Activated CD4-positive, alpha-beta T cell treated with anti-CD3 and anti-CD28 coated beads, Interleukin-2, Interleukin-6, amounts not matched to agents 100 ng/mL and 50 ng/mL, durations not matched to agents 16 hours and 8 hours (primary cell): ENCODE results near the gene GPR27.

Experiments
- DNase-seq: peaks from one replicate; pipeline ENCODE4 v3.0.0-alpha.2; 2020

The GPR27 gene

DNA sequence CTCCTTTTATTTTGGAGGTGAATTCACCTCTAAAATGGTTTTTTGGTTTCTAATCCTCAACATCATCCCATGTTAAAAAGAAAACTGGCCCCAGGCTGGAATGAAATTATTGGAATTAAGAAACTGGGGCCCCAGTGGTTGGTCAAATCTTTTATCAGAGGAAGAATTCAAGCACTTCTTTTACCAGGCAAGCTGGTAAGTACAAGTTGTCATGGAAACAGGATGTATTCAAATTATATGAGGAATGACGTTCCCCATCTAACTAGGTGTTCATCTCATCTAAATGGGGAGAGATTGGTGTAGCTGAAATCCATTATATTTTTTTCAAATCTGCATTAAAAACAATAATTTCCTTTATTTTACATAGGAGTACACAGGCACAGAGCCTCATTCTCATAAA, 18.8 kb upstream of the GPR27 start:
- no peak for DNase-seq

DNA sequence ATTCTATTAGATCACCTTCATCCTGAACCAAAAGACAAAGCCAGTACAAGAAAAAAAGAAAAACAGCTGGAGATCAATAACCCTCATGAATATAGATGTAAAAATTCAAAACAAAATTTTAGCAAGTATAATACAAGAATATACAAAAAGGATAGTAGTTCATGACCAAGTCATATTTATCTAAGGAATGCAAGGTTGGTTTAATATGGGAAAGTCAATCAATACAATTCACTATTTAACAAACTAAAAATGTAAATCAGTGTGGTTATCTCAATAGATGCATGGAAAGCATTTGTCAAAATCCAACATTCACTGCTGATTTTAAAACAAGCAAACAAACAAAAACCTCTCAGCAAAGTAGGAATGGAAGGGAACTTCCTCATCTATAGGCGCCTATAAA, 11.0 kb upstream of the GPR27 start:
- no peak for DNase-seq

DNA sequence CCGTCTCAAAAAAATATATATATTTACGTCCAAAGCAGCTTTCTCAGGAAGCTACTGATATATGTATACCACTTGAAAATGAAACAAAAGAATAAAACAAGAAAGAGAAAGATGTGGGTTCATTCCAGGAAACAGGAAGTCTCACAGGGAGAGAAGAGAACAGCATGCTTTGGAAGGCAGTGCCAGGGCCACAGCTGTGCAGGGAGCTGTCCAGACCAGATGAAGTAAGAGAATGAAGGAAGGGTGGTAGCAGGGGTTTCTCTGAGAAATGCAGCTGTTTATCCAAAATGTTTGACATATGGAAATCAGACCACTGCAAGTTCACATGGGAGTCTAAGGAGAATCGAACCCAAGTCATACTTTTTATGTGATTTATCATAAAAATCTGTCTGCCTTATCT, 8.9 kb upstream of the GPR27 start:
- DNase-seq, result no peak

DNA sequence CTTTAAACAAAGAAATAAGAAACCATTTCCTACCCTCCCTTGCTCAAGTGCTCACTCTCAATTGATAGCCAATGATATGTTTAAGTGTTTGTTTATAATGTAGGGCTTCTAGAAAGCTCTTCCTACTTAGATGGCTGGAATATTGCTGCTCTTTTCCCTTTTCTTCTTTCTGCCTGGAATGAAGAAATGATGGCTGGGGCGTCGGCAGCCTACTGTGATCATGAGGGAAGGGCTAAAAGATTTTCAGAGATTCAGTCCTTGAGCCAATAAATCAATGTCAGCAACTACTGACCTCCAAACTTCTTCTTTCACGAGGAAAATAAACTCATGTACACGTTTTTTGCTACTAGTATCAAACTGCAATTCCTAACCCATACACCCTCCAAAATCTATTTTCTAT, 2.1 kb upstream of the GPR27 start:
- DNase-seq, result no peak

DNA sequence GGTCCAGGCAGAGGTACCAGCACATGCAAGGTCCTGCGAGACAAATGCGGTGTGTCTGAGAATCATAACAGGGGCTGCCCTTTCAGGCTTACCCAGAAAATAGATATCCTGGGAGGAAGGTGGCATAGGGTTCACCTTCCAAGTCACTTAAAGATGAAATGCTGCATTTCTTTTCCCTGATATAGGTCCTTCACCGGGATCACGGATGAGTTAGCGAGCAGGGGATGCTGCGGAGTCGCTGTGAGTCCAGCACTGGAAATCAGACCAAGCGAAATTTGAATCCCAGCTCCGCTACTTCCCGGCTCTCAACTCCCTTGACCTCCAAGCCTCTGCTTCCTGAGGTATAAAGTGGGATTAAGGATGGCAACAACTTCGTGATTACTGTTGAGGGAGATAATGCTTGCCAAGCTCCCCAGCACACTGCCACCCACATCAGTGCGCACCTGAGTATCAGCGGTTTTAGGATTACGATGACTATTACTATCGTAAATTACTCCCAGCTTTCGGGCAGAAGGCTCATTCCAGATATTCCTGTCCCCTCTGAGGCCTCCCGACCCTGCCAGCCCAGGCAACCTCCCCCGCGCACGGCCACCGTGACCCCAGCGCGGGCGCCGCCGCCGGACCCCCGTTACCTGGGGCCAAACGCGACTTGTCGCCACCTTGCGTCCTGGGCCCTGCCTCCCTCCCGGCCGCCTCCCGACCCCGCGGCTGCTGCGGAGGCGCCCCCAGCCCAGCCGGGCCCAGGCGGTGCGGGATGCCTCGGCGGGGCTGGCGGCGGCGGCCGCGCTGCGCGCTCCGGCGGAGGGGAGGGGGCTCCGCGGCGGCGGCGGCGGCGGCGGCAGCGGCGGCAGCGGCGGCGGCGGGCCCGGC, 589 bp upstream of the GPR27 start:
- no peak for DNase-seq

DNA sequence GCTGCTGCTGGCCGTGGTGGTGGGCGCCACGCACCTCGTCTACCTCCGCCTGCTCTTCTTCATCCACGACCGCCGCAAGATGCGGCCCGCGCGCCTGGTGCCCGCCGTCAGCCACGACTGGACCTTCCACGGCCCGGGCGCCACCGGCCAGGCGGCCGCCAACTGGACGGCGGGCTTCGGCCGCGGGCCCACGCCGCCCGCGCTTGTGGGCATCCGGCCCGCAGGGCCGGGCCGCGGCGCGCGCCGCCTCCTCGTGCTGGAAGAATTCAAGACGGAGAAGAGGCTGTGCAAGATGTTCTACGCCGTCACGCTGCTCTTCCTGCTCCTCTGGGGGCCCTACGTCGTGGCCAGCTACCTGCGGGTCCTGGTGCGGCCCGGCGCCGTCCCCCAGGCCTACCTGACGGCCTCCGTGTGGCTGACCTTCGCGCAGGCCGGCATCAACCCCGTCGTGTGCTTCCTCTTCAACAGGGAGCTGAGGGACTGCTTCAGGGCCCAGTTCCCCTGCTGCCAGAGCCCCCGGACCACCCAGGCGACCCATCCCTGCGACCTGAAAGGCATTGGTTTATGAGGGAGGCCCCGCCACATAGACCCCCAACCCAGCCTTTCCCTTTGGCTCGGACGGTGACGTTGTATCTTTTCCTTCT, 1.1 kb downstream of the GPR27 start:
- DNase-seq, result no peak

DNA sequence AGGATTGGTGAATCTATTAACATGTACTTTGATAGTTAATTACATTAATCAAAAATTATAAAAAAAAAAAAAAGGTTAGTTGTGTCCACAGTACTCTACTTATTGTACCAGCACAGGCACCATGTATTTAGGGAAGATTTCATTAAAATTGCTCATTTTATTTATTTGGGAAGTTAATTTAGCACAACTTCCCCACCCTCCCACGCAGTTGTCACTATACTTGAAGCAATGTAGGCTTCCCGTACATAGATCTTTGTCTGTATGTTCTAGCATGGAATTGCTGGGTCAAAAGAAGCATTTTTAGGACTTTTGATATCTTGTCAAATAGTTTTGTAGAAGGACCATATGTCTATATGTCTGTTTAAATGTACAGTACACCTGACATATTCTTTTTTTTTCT, 4.4 kb downstream of the GPR27 start:
- no peak for DNase-seq

DNA sequence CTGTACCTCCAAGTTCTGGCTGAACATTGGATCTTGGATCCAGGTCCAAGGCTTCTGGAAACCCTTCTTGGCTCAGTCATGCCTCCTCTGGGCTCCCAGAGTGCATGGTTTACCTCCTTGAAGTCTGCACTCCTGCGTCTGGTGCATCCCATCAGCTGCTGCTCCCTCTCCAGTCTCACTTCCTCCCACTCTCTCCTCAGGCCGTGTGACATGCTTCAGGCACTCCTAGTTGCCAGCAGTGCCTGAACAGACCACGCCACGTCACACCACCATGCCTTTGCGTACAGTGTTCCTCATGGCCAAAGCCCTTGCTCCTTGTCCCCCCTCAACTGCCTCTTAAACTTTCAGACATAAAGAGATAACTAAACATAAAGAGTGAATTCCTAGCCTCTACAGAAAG, 5.7 kb downstream of the GPR27 start:
- no peak for DNase-seq

DNA sequence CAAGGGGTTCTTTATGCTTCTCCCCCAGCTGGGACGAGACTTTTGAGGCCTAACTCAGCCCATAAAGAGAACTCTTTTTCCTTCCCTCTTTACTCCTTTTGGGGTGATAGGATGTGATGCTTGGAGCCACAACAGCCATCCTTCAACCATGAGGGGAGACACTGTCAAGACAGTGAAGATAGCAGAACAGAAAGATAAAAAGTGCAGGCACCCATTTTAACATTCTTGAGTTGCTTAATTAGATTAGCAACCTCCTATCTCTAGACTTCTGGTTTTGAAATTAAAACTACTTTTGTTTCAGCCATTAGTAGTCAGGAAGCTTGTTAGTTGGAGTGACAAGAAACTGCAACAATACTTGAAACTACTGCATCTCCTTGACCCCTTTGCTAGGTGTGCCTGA, 6.5 kb downstream of the GPR27 start:
- no peak for DNase-seq

DNA sequence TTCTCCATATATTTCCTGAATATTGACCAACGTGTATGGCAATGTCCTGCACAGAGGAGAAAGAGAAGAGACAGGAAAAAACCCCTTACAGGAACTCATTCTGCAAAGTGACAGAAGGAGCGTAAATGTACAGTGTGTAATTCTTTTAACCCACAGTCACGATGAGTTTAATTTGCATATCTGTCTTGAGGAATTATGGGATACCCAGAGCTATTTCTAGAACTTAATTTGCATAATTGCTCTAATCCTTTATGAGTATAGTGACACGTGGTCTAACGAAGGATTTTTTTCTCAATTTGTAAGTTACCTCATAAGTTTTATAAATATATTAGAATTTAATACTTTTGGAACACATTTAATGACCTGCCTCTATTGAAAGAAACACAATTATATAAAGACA, 9.8 kb downstream of the GPR27 start:
- no peak for DNase-seq

DNA sequence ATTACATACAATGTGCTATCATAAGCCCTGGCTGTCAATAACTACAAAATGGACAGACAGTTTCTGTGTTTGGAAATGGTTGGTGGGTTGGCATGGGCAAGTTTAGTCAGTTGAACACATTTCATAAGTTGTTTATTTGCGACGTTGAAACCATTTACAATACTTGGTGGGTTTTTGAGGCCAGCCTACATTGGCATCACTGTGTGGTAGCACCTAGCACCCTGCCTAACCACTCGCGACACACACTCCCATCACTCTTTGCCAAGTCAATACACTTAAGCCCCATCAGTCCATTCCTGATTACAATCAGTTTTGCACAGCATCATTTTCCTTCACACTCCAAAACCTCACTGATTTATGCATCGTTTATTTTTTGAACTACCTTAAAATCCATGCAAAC, 17.5 kb downstream of the GPR27 start:
- DNase-seq, result no peak

DNA sequence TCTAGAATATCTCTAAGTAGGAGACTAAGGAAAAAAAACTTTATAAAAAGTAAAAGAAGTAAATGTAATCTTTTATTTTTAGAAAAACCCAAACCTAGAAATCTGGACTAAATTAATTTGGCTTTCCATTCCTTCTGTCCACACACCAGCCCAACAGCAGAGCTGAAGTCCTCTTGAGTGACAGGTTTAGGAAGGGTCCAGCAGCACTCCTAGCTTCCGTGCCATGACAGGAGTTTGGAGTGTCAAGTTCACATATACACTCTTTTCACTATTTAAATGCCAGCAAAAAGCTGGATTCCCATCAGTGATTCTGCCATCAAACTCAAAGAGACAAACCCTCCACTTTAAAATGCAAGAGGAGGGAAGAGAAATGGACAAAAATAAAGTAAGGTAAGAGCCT, 18.2 kb downstream of the GPR27 start:
- DNase-seq, result no peak

DNA sequence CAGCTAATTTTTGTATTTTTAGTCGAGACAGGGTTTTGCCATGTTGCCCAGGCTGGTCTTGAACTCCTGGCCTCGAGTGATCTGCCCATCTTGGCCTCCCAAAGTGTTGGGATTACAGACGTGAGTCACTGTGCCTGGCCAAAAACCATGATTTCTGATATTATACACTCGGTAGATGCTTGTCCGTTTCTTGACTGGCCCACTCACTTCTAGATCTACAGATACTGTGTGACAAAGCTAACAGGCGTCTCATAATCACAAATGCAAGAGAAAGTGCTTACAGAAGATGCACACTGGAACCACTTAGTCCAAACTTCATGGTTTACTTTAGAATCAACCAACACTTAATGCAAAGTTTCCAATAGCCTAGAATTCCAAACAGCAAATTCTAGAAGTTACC, 22.9 kb downstream of the GPR27 start:
- DNase-seq, result peak; percentile 54

DNA sequence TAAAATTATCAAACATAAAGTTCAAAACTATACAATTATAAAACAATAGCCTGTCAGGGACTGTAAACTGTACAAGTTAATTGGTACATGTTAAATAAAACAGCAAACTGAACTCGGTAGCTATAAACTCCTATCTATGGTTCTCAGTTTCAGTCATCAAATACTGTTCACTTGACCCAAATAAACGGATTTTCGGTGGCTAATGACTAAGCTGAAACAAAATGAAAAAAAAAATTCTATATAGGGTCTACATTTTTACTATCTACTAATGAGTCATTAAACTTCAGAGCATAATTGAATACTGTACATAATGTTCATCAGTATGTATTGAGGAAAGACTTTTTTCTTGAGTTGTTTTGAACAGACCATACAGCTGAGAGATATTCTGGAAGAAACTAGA, 24.7 kb downstream of the GPR27 start:
- peak; percentile 63 for DNase-seq

DNA sequence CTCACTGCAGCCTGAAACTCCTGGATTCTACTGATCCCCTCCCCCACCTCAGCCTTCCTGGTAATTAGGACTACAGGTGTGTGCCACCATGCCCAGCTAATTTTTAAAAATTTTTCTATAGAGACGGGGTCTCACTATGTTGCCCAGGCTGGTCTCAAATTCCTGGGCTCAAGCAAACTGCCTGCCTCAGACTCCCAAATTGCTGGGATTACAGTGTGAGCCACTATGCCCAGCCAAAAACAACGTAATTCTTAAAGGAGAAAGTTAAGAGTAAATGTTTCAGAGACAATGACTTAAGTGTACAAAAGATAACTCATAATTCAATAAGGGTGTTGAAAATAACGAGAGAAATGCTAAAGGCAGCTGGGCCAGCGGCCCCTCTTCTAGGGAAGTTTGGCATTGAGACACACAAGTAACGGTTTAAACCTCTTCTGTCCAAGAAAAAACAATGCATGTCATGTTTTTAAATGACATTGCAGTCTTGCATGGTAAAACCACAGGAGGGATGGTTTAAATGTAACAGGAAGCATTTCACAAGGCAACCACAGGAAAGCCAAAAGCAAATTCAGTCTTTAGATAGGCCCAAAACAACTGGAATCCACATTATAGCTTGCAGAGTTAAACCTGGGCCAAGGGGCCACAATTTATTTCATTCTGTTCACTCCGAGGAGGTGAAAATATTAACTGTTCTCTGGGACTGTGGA, 26.2 kb downstream of the GPR27 start:
- DNase-seq, result peak; percentile 67

DNA sequence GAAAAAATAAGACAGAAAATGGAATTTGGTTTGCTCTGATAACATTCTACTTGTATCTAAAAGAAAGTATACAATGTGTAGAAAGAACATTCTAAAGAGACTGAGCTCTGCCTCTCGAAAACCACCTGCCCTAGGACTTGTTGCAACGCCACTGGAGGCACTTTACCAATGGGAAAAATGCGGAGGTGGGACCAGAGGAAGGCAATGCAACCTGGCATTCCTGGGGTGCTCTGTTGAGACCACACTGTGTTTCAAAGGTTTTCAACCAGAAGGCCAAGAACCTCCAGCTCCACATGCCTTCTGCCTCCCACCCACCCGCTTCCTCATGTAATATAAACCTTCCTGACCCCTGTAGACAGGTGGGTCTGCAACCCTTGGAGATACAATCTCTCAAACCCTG, 26.8 kb downstream of the GPR27 start:
- DNase-seq, result no peak

DNA sequence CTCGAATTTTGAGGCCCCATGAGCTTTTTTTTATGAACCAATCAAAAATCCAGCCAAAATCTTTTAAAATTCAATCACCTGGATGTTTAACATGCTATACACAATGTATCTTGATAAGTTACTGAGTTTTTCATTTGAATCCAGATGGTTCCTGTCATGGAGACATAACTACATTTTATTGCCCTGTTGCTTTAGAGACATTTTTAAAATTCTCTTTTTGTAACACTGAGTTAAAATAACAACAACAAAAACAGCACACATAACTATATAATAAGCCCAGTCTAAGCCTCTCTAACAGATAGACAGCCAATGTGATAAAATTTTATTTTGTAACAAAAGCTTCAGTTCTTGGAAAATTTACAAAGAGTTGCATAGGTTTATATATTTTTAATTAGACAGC, 29.5 kb downstream of the GPR27 start:
- no peak for DNase-seq

DNA sequence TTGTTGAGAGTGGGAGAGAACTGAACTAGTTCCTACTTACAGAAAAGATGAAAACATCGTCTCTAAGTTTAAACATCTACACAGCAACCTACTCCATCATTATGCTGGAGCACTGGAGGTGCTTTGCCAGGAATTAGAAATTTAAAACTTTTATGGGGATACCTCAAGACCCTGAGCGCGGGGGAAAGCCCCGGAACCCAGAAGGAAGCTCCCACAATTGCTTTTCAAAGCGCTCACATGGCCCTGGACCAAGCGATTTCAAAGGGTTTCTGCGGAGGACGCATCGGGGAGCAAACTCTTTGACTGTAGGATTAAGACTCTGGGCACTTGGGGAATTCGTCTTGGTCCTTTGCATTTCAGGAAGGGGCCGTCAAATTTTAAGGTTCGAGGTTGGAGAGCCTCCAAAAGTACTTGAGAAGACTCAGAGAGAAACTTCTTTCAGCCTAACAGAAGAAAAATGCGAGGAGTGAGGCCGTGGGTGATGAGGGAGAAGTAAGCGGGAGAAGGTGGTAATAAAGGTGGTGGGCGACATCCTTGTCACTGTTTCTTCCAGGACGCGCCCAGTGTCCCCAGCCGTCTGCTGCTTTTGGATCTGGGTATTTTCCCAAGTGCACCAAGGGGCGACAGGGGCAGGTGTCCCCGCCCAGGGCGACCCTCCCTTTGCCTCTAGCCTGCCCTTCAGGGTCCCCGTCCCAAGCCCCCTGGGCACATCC, 30.7 kb downstream of the GPR27 start:
- DNase-seq, result no peak

DNA sequence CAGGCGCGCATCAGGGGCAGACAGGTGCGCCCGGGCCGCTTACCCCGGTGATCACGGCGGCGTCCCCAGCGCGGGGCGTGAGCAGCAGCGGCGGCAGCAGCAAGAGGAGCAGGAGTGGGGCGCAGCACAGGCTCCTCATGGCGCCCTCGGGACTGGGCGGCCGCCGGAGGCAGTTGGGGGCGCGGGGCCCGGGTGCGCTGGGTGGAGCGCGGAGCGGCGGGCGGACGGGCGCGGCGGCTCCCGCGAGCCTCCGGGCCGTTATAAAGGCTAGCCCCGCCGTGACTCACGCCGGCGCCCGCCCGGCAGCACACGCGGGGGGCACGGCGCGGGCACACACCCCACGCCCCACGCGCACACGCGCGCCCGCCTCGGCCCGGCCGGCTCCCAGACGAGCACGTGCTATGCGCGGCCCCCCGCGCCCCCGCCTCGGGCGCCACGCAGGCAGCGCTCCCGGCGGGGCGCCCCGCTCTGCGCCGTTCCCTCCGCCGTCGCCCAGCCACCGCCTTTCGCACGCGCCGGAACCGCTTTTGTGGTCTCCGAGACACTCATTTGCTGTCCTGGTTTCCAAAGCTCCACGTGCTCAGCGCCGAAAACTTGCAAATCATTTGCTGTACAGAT, 31.4 kb downstream of the GPR27 start, which contains the start of gene PROK2:
TSS of gene PROK2 (minus strand) at position 235 of the 618 bp plus-strand sequence. CDS start at position 139, 96 bp downstream.
- peak; percentile 58 for DNase-seq

DNA sequence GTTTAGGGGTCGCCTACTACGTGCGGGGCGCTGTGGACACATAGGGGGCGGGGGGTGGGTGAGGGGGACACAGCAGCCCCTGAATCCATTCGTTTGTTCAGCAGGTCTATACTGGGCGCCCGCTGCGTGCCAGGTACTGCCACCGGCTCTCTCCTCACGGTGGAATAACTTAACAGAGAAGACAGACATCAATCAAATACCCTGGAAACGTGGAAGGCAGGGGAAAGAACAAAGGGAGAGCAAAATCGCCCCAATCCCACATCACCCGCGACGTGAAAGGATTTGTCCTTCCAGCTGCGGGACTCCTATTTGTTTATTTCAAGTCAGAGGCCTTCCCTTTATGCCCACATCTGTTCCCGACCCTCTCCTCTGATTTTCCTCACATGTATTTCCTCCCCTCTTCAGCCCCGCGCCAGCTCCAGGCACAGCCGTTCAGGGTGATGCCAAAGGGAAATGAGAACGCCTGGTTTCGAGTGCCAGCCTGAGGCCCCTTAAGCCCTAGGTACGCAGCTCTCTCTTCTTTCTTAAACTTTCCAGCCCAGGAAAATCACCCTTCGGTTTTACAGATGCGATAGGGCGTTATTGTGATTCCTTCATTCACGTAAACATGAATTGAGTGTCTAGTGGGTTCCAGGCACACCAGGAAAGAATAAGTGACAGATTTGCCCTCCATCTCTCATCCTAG, 32.0 kb downstream of the GPR27 start:
- no peak for DNase-seq

DNA sequence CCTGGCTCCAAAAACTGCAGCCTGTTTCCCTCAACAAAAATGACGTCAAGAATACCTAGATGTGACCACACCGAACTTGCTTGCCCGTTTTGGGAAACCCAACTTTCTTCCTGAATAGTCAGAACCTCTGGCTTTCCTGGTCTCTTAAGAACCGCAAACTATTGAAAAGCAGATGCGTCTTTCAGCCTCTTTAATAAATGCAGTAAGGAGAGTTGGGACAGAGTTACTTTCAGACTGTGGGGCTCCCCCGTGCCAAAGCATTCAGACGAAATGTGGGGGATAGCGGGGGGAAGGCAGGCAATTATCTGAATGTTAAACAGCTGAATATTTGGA, 32.5 kb downstream of the GPR27 start:
- no peak for DNase-seq

DNA sequence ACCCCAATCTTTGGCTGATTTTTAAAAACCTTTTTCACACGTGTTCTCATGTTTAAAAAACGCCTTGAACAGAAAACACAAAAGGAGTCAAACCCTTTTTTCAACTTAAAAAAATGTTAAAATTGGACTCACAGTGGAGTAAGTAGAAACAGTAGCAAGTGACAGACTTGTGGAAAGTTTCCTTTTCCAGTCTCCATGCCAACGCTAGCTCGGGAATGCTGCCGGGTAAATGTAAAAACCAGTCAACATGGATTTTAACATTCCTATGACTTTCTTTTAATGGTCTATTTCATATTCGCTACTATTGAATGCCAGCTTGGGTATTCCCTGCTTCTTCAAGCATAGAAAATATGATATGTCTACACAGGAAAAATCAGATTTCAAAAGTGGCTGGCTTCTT, 32.9 kb downstream of the GPR27 start:
- DNase-seq, result no peak
